Progenitor cell of endocrine pancreas (in vitro differentiated cells): Measurements from ENCODE around the gene LRRC4. TPM values are rescaled to one million over a fixed set of nuclear protein-coding genes. Genes with fewer than 3 reads are reported as not detected.

Experiments
- DNase-seq: peaks from one replicate; pipeline ENCODE4 v3.0.0; 2021; ENCODE audit warnings: low spot score; ENCODE audit not compliant: unreplicated experiment
- H3K27ac Mint-ChIP-seq: 2 replicates; pipeline ENCODE4 v1.8.0; 2021; ENCODE audit warnings: mild to moderate bottlenecking, moderate library complexity, mixed read lengths
- H3K27me3 Mint-ChIP-seq: 2 replicates; pipeline ENCODE4 v1.8.0; 2021; ENCODE audit warnings: mixed read lengths
- H3K36me3 Mint-ChIP-seq: 2 replicates; pipeline ENCODE4 v1.8.0; 2022; ENCODE audit warnings: mixed read lengths; ENCODE audit not compliant: insufficient read depth
- H3K4me1 Mint-ChIP-seq: 2 replicates; pipeline ENCODE4 v1.8.0; 2021; ENCODE audit warnings: low read depth, mixed read lengths
- H3K4me3 Mint-ChIP-seq: 2 replicates; pipeline ENCODE4 v1.8.0; 2021; ENCODE audit warnings: low read depth, mild to moderate bottlenecking, moderate library complexity, mixed read lengths
- H3K9me3 Mint-ChIP-seq: 2 replicates; pipeline ENCODE4 v1.8.0; 2021; ENCODE audit warnings: low read depth, mixed read lengths
- CTCF ChIP-seq: fragments of 200-600 bp; sonication (generic); IDR thresholded peaks from one replicate; pipeline ENCODE4 v1.5.0; 2021; ENCODE audit warnings: antibody characterized with exemption, mild to moderate bottlenecking; ENCODE audit not compliant: unreplicated experiment
- total RNA-seq: library from RNA; stranded (reverse); gene quantifications from 2 replicates; pipeline ENCODE4 v1.2.1, GENCODE V29; 2021

LRRC4 gene
- total RNA-seq, 1 donor from 2014 or later = 19.4 TPM

DNA sequence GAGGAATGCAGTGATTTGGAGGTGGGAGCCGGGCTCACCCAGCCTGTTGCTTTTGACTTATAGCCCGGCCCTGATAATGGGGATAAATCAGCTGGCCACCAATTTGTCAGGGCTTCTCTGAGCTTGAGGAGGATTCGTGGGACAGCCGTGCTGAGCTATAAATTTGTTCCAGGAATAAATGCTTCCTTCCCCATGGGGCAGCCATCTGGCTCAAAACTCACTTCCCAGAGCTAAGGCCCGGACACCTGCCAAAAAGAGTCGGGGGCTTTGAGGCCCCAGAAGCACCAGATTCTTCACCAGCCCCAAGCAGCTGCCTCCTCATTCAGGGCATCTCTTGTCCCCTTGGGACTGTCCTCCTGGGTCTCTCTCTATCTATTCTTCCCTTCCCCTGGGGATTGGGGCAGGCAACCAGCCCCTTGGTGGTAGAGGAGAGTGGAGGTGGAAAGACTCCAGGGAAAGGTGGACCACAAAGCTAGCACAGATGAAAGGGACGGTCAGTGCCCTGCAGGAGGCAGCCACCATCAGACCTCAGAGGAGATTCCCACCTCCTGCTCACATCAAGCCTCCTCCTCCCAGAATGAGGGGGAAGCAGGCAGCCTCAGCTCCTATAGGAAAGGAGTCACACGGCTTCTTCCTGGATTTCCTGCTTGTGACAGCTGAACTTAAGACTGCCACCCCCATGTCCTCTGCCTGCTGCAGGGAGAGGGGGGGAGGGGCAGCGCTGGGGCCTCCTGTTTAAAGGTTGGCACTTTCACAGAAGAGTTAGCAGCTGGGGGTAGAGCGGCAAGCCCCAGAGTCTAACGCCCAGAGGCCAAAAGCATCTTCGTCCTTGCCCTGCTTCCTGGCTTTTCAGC is 44.2 kb upstream of the LRRC4 start:
- Mint-ChIP-seq H3K4me3 (no peak overlapping the region), H3K4me1 (no peaks in the 10 kb centered on the region), H3K27me3 (no peaks in the 10 kb centered on the region), H3K36me3 (peaks cover 7% of the 10 kb centered on the region), H3K27ac (no peak overlapping the region), H3K9me3 (peaks cover 4% of the 10 kb centered on the region)
- no peak for DNase-seq
- TF ChIP-seq CTCF = no peak

- TF ChIP-seq CTCF = no peak
- Mint-ChIP-seq H3K27ac (no peak overlapping the region), H3K27me3 (no peaks in the 10 kb centered on the region), H3K4me3 (no peak overlapping the region), H3K9me3 (peaks cover 4% of the 10 kb centered on the region), H3K36me3 (peaks cover 11% of the 10 kb centered on the region), H3K4me1 (no peaks in the 10 kb centered on the region)
- DNase-seq = no peak
These were observed 43.5 kb upstream of the LRRC4 start for GRCh38 chr7:128074736-128075135.

DNA sequence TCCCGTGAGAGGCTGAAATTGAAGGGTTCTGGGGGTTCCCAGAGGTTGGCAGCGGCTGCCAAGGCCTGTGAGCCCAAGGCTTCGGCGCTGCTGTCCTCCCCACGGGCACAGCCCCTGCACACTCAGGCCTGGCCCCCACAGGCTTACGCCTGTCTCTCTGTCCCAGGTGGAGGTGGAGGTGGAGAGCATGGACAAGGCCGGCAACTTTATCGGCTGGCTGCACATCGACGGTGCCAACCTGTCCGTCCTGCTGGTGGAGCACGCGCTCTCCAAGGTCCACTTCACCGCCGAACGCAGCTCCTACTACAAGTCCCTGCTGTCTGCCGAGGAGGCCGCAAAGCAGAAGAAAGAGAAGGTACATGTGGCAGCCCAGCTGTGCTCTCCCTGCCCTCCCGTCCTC is 43.1 kb upstream of the LRRC4 start:
- Mint-ChIP-seq H3K9me3 (peaks cover 4% of the 10 kb centered on the region), H3K27ac (no peak overlapping the region), H3K4me3 (no peak overlapping the region), H3K27me3 (no peaks in the 10 kb centered on the region), H3K4me1 (no peaks in the 10 kb centered on the region), H3K36me3 (peaks cover 11% of the 10 kb centered on the region)
- DNase-seq = no peak
- TF ChIP-seq CTCF = no peak

- no peak for TF ChIP-seq CTCF
- DNase-seq = no peak
- Mint-ChIP-seq H3K4me3 (no peak overlapping the region), H3K4me1 (no peaks in the 10 kb centered on the region), H3K36me3 (peaks cover 11% of the 10 kb centered on the region), H3K27me3 (no peaks in the 10 kb centered on the region), H3K27ac (no peak overlapping the region), H3K9me3 (peaks cover 4% of the 10 kb centered on the region)
These were observed 42.6 kb upstream of the LRRC4 start for GRCh38 chr7:128073671-128074310.

GRCh38 chr7:128071801-128072200 is 40.6 kb upstream of the LRRC4 start:
- Mint-ChIP-seq H3K4me3 (no peak overlapping the region), H3K36me3 (peaks cover 11% of the 10 kb centered on the region), H3K27me3 (no peaks in the 10 kb centered on the region), H3K4me1 (no peaks in the 10 kb centered on the region), H3K27ac (peak overlapping the region; percentile 29), H3K9me3 (peaks cover 4% of the 10 kb centered on the region)
- no peak for TF ChIP-seq CTCF
- no peak for DNase-seq
